ENCODE data around the gene IFITM10.

DNA sequence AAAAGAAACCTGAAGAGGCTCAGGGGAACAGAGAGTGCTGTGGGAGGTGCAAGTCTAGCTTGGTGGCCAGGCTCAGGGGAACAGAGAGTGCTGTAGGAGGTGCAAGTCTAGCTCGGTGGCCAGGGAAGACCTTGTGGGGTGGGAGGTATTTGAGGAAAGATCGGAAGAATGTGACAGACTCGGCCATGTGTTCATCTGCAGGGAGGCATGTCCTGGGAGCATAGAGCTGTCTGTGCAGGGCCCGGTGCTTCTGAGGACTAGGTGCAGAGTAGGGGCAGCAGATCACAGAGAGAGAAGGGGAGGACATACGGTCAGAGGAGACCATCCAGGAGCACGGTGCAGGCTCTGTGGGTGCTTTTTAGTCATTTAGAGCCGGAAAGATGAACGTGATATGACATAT is 10.8 kb downstream of the IFITM10 start:
- no peak for TF ChIP-seq ZNF565 (CRISPR knock-in tag; conservative IDR thresholded peaks at IDR 0.05; ENCODE audit: low read depth)
- no peak for TF ChIP-seq CSDC2 (CRISPR knock-in tag; IDR thresholded peaks at IDR 0.05)
- TF ChIP-seq GLIS3 (CRISPR knock-in tag; IDR thresholded peaks at IDR 0.05) = no peak
- no peak for TF ChIP-seq PPARA (CRISPR knock-in tag; IDR thresholded peaks at IDR 0.05; ENCODE audit: borderline replicate concordance)
